Measurements from ENCODE around the gene WDR1.

DNA sequence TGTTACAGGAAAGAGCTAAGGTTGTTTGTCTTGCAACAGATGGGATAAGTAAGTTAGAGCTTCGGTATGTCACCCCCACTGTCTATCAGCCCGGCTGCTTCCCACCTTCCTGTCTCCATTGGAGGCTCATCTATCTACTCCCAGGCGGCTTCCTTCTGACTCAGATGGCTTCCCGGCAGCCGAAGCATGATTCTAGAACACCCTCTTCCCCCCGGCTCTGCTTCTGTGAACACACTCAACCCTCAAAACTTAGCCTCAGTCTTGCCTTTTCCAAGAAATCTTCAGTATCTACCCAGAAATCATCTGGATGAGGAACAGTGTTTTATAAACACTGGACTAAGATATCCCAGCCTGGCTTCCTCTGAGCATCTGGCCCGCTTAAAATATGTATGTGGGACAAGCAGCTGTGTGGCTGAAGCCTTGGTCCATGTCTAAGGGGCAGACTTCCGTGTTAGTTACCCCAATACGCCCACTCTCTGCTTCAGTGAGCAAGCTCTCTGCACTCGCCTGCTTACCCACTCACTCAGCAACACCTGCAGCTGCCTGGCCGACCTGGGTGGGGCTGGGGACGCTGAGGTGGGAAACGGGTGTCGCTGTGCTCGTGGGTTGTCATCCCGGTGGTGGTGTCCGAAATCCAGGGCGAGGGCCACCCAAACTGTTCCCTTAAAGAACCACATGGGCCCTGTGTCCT is 83.3 kb downstream of the WDR1 start:
- TF ChIP-seq, protein P1, sequence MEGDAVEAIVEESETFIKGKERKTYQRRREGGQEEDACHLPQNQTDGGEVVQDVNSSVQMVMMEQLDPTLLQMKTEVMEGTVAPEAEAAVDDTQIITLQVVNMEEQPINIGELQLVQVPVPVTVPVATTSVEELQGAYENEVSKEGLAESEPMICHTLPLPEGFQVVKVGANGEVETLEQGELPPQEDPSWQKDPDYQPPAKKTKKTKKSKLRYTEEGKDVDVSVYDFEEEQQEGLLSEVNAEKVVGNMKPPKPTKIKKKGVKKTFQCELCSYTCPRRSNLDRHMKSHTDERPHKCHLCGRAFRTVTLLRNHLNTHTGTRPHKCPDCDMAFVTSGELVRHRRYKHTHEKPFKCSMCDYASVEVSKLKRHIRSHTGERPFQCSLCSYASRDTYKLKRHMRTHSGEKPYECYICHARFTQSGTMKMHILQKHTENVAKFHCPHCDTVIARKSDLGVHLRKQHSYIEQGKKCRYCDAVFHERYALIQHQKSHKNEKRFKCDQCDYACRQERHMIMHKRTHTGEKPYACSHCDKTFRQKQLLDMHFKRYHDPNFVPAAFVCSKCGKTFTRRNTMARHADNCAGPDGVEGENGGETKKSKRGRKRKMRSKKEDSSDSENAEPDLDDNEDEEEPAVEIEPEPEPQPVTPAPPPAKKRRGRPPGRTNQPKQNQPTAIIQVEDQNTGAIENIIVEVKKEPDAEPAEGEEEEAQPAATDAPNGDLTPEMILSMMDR (IDR thresholded peaks at IDR 0.05; ENCODE audit: borderline replicate concordance, extremely low read depth, low read length, poor library complexity, severe bottlenecking): no peak
- TF ChIP-seq EZH2 (IDR thresholded peaks at IDR 0.05; ENCODE audit: borderline replicate concordance, low read depth, low read length, severe bottlenecking): no peak
